Stomach (tissue), 9 donors: ENCODE results near the gene POU5F1. TPM values are rescaled to one million over a fixed set of nuclear protein-coding genes. Genes with fewer than 3 reads are reported as not detected.

ENCODE experiments used
- DNase-seq, 2 donors: peaks; one replicate each; pipeline versions ENCODE4 v3.0.0 to v3.0.0-alpha.2; 2013 to 2019
- H3K27ac ChIP-seq, 5 donors: fragments of 200-600 bp in 4 of 5; sonication (generic) in 4 of 5; one replicate each; pipeline ENCODE4 v1.5.1; 2013 to 2019; ENCODE audit warnings: mild to moderate bottlenecking in 1 of 5, moderate library complexity in 1 of 5
- H3K27me3 ChIP-seq, 3 donors: fragments of 200-600 bp; sonication (generic); one replicate each; pipeline ENCODE4 v1.5.1; 2017 to 2019; ENCODE audit warnings: mixed run types in 1 of 3
- H3K36me3 ChIP-seq, 4 donors: fragments of 200-600 bp; sonication (generic); 1 replicate in 3 of 4; 2 replicates in 1 of 4; pipeline ENCODE4 v1.5.1; 2016 to 2019
- H3K4me1 ChIP-seq, 4 donors: fragments of 200-600 bp; sonication (generic); one replicate each; pipeline ENCODE4 v1.5.1; 2016 to 2019
- H3K4me3 ChIP-seq, 4 donors: fragments of 200-600 bp; sonication (generic) in 3 of 4; one replicate each; pipeline ENCODE4 v1.5.1; 2016 to 2019; ENCODE audit warnings: mild to moderate bottlenecking in 1 of 4
- H3K9me3 ChIP-seq, 4 donors: fragments of 200-600 bp; sonication (generic); one replicate each; pipeline ENCODE4 v1.5.1; 2016 to 2019
- EP300 ChIP-seq: sonication (generic); formaldehyde crosslinking; IDR thresholded peaks from one replicate; pipeline ENCODE4 v1.6.1; 2017; ENCODE audit warnings: antibody characterized with exemption
- POLR2A ChIP-seq, 4 donors: fragments of 450-650 bp; IDR thresholded peaks; one replicate each; pipeline ENCODE4 v1.6.1; 2016; ENCODE audit warnings: antibody characterized with exemption in 4 of 4, control low read depth in 2 of 4, mild to moderate bottlenecking in 1 of 4, moderate library complexity in 1 of 4
- POLR2AphosphoS5 ChIP-seq, 3 donors: sonication (generic); formaldehyde crosslinking; IDR thresholded peaks; one replicate each; pipeline ENCODE4 v1.6.1; 2016; ENCODE audit warnings: antibody characterized with exemption in 3 of 3
- WGBS, 5 donors: extraction: QIAGEN DNeasy Blood & Tissue Kit in 3 of 5; methylation state at CpG; one replicate each; pipeline versions ENCODE4 v1.1.5 to v1.1.7; 2013 to 2018; 5-methylcytosine and 5-hydroxymethylcytosine counted together
- intact Hi-C: fragments of 100-400 bp; cut with DNase I; formaldehyde crosslinking; loops from one replicate; pipeline ENCODE4 v1.15.1; 2023; ENCODE audit warnings: low total_unique reads
- polyA plus RNA-seq, 3 donors: library from polyadenylated mRNA; stranded (reverse); fragments of 200-250 nt; gene quantifications; one replicate each; pipeline ENCODE4 v1.2.3, GENCODE V29; 2013
- total RNA-seq, 5 donors: library from RNA; depleted of rRNA; stranded (reverse); fragments of >200 nt; gene quantifications; one replicate each; pipeline versions ENCODE4 v1.1.0 to v1.2.3, GENCODE V29; 2014 to 2016
- TF ChIP-seq, protein P1 (sequence below), 7 experiments: fragments of 450-650 bp in 4 of 7; fragments of 200-600 bp in 3 of 7; sonication (generic) in 3 of 7; IDR thresholded peaks; one replicate each; pipeline ENCODE4 v1.5.1; 2016 to 2019; ENCODE audit warnings: antibody characterized with exemption in 7 of 7, control low read depth in 2 of 7, mild to moderate bottlenecking in 1 of 7
- donor health status: healthy with polysubstance abuse.
- donor health status: Bipolar disorder and iron deficiency.
- donor health status: healthy.

Gene POU5F1
- total and polyA plus RNA-seq, 8 donors, result 2.6 to 155 (median 47.5) TPM; not detected in 1

DNA sequence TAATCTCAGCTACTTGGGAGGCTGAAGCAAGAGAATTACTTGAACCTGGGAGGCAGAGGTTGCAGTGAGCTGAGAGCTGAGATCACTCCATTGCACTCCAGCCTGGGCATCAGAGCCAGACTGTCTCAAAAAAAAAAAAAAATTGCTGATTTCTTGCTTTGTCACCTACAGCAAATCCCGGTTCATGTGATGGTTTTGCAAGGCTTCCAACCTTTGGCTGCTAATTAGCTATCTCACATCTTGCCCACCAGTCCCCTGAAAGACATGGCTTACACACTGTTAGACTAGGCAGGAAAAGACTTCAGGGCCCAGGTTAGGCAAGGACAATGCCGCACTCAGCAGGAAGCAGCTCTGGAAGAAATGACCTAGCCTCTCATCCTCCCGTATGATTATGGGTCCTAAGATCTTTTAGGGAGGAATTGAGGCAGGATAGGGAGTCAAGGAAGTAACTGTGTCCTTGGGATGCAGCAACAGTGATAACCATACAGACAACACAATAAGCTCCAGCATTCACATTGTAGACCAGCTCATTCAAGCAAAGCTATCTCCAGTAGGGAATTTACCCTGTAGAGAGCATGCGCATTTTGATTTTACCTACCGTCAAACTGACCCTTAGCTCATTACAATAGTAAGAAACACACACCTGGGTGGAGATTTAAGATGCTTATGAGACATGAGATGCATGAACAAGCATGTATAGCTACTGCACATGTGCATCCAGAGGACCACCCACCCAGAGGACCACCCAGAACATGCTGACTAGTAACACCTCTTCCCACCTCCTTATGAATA, 40.5 kb upstream of the POU5F1 start:
- no peak for TF ChIP-seq POLR2A (IDR thresholded peaks at IDR 0.05)
- no peak for TF ChIP-seq POLR2AphosphoS5 (IDR thresholded peaks at IDR 0.05)
- TF ChIP-seq, protein P1, sequence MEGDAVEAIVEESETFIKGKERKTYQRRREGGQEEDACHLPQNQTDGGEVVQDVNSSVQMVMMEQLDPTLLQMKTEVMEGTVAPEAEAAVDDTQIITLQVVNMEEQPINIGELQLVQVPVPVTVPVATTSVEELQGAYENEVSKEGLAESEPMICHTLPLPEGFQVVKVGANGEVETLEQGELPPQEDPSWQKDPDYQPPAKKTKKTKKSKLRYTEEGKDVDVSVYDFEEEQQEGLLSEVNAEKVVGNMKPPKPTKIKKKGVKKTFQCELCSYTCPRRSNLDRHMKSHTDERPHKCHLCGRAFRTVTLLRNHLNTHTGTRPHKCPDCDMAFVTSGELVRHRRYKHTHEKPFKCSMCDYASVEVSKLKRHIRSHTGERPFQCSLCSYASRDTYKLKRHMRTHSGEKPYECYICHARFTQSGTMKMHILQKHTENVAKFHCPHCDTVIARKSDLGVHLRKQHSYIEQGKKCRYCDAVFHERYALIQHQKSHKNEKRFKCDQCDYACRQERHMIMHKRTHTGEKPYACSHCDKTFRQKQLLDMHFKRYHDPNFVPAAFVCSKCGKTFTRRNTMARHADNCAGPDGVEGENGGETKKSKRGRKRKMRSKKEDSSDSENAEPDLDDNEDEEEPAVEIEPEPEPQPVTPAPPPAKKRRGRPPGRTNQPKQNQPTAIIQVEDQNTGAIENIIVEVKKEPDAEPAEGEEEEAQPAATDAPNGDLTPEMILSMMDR (IDR thresholded peaks at IDR 0.05), result no peak
- TF ChIP-seq EP300, result no peak
- DNase-seq, result no peak
- 69 to 95% (median 80%) methylated on average over 5 of the region's 5 CpGs for WGBS, 5 donors
- no peak overlapping the region for H3K4me3 ChIP-seq
- H3K9me3 ChIP-seq, result no peaks in the 10 kb centered on the region
- peaks cover 0 to 32% (median 13%) of the 10 kb centered on the region in 4 donors for H3K4me1 ChIP-seq
- no peak overlapping the region for H3K27ac ChIP-seq
- H3K36me3 ChIP-seq, result no peaks in the 10 kb centered on the region
- intact Hi-C loops, result no loop called here
- no peaks in the 10 kb centered on the region for H3K27me3 ChIP-seq

DNA sequence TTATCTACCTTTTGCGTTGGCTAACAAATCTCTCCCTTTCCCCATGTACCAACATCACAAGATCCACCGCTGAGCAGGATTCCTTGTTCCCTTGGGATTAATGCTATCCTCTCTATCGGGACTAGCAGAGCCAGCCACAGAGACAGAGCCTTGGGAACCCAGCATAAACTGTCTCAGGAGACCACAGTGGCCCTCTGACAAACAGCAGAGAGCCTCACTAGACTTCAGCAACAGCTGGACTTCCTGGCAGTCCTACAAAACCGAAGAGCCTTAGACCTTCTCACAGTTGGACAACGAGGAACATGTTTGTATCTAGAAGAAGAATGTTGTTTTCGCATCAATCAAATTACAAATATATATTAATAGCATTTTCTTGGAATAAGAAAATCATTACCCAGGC, 39.6 kb upstream of the POU5F1 start:
- no peaks in the 10 kb centered on the region for H3K27me3 ChIP-seq
- H3K9me3 ChIP-seq, result no peaks in the 10 kb centered on the region
- 35 to 53% (median 40%) methylated on average over 6 of the region's 6 CpGs for WGBS, 5 donors
- intact Hi-C loops, result no loop called here
- H3K4me3 ChIP-seq, result no peak overlapping the region
- TF ChIP-seq POLR2AphosphoS5 (IDR thresholded peaks at IDR 0.05) (no peak), POLR2A (IDR thresholded peaks at IDR 0.05) (no peak), EP300 (no peak)
- TF ChIP-seq, protein P1 (IDR thresholded peaks at IDR 0.05), result no peak
- H3K4me1 ChIP-seq, result peaks cover 0 to 39% (median 13%) of the 10 kb centered on the region in 4 donors
- H3K36me3 ChIP-seq, result no peaks in the 10 kb centered on the region
- DNase-seq, result peak in 1 of 2 donors; percentile 50
- H3K27ac ChIP-seq, result peak overlapping the region in 1 of 5 donors; percentile 4

DNA sequence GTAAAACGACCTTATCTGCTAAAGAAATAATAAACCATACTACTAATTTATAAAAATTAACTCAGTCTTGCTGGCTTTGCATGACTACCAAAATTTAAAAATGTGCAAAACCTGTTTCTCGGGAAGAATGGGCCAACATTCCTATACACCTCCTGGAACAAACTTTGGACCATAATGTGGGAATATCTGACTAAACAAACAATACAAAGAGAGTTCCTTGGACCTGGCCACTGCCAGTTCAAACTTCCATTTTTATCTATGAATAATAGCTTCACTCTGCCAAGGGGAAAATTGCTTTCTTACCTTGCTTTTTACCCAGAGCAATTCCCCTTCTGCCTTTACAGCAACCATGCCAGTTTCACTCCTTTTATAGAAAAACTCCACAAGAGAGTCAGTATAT, 38.7 kb upstream of the POU5F1 start:
- TF ChIP-seq EP300 (no peak), POLR2A (IDR thresholded peaks at IDR 0.05) (no peak)
- TF ChIP-seq, protein P1 (IDR thresholded peaks at IDR 0.05), result no peak
- H3K4me1 ChIP-seq, result peaks cover 6 to 42% (median 18%) of the 10 kb centered on the region in 4 donors
- 22 to 38% (median 26%) methylated on average over 2 of the region's 2 CpGs for WGBS, 5 donors
- H3K27me3 ChIP-seq, result no peaks in the 10 kb centered on the region
- H3K36me3 ChIP-seq, result no peaks in the 10 kb centered on the region
- intact Hi-C loops, result loop anchor here (10.0 kb wide), 1 partner anchor 56 kb away; no protein-coding TSS in a partner anchor
- no peaks in the 10 kb centered on the region for H3K9me3 ChIP-seq
- no peak overlapping the region for H3K4me3 ChIP-seq
- peak in 1 of 2 donors; percentile 71 for DNase-seq
- H3K27ac ChIP-seq, result peak overlapping the region in 4 of 5 donors; percentile 9 to 38 (median 23)

DNA sequence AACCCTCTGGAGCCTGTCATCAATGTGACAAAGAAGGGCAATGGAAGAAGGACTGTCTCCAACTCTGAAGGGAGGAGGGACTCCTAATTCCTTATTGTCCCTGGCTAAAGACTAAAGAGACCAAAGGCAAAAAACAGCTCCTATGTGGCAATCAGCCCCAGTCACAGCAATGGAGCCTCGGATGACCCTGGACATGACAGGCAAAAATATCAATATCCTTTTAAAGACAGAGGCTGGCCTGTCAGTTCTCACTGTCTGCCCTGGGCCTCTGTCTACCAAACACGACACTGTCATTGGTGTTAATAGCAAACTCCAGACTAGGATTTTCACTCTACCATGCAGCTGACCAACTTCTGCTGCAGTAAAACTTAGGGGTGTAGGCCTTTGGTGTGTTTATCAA, 38.0 kb upstream of the POU5F1 start:
- Histone ChIP-seq H3K9me3 (no peaks in the 10 kb centered on the region), H3K27me3 (no peaks in the 10 kb centered on the region), H3K4me1 (peaks cover 6 to 45% (median 20%) of the 10 kb centered on the region in 4 donors), H3K27ac (peak overlapping the region; percentile 8 to 41 (median 16)), H3K36me3 (no peaks in the 10 kb centered on the region), H3K4me3 (no peak overlapping the region)
- 28 to 74% (median 72%) methylated on average over 2 of the region's 2 CpGs for WGBS, 5 donors
- TF ChIP-seq, protein P1 (IDR thresholded peaks at IDR 0.05), result no peak
- TF ChIP-seq POLR2A (IDR thresholded peaks at IDR 0.05), result no peak
- TF ChIP-seq EP300, result no peak
- TF ChIP-seq POLR2AphosphoS5 (IDR thresholded peaks at IDR 0.05), result no peak
- intact Hi-C loops, result loop anchor here (10.0 kb wide), 1 partner anchor 56 kb away; no protein-coding TSS in a partner anchor
- DNase-seq, result no peak
